IMR-90 (cell line): Measurements from ENCODE around the gene UNC5B. TPM values are rescaled to one million over a fixed set of nuclear protein-coding genes. Genes with fewer than 3 reads are reported as not detected.

Experiments used
- ATAC-seq: fragments of 200-7000 bp; cut with Tn5 transposase; 2 replicates; pipeline ENCODE4 v1.9.1; 2020; ENCODE audit warnings: low read depth, mild to moderate bottlenecking, moderate library complexity
- BruUV-seq: library from RNA; stranded (reverse); fragments of 400-500 nt; replicated peaks from 2 replicates; lab custom pipeline; 2021; lab: Mats Ljungman, UMichigan
- CTCF ChIA-PET: fragments of 300-600 bp; formaldehyde crosslinking; extraction: SDS; loops from one replicate; lab custom pipeline; 2021; ENCODE audit warnings: antibody characterized with exemption; lab: Yijun Ruan, JAX
- POLR2A ChIA-PET: fragments of 300-600 bp; sonication (Branson Sonifier 250); formaldehyde crosslinking; loops from one replicate; lab custom pipeline; 2022; ENCODE audit warnings: antibody characterized with exemption; ENCODE audit not compliant: unreplicated experiment; lab: Charles Lee
- DNase-seq: peaks from one replicate; pipeline ENCODE4 v3.0.0; 2013
- H2AFZ ChIP-seq: replicated peaks from 2 replicates; pipeline ENCODE3; 2013; ENCODE audit warnings: low read length, mild to moderate bottlenecking; ENCODE audit not compliant: poor library complexity
- H2AK5ac ChIP-seq: 2 replicates; pipeline ENCODE4 v1.6.1; 2013; ENCODE audit warnings: low read depth, low read length, inconsistent platforms
- H2AK9ac ChIP-seq: replicated peaks from 2 replicates; pipeline ENCODE3; 2013; ENCODE audit warnings: mild to moderate bottlenecking, low read depth, low read length, moderate library complexity; ENCODE audit not compliant: poor library complexity
- H2BK120ac ChIP-seq: 2 replicates; pipeline ENCODE4 v1.6.1; 2013; ENCODE audit warnings: low read depth, low read length, inconsistent platforms
- H2BK15ac ChIP-seq: 3 replicates; pipeline ENCODE4 v1.6.1; 2013; ENCODE audit warnings: low read depth, low read length, inconsistent platforms
- H2BK20ac ChIP-seq: 2 replicates; pipeline ENCODE4 v1.6.1; 2013; ENCODE audit warnings: low read depth, mild to moderate bottlenecking, inconsistent platforms, low read length, moderate library complexity
- H2BK5ac ChIP-seq: 2 replicates; pipeline ENCODE4 v1.6.1; 2013; ENCODE audit warnings: mild to moderate bottlenecking, low read depth, low read length, inconsistent platforms; ENCODE audit not compliant: poor library complexity, severe bottlenecking
- H3K14ac ChIP-seq: replicated peaks from 2 replicates; pipeline ENCODE4 v1.6.1; 2013; ENCODE audit warnings: low read depth, low read length, inconsistent platforms
- H3K18ac ChIP-seq: 2 replicates; pipeline ENCODE4 v1.6.1; 2013; ENCODE audit warnings: low read depth, low read length, control low read depth
- H3K23ac ChIP-seq: 2 replicates; pipeline ENCODE4 v1.6.1; 2013; ENCODE audit warnings: low read depth, low read length, inconsistent platforms
- H3K27ac ChIP-seq: 2 replicates; pipeline ENCODE4 v1.5.1; 2013; ENCODE audit warnings: mild to moderate bottlenecking, control low read depth, low read length; ENCODE audit not compliant: insufficient read depth
- H3K27me3 ChIP-seq: 2 replicates; pipeline ENCODE4 v1.6.1; 2013; ENCODE audit warnings: low read length; ENCODE audit not compliant: control insufficient read depth, insufficient read depth
- H3K36me3 ChIP-seq: 2 replicates; pipeline ENCODE4 v1.6.1; 2013; ENCODE audit warnings: low read length, mixed read lengths; ENCODE audit not compliant: control insufficient read depth, insufficient read depth
- H3K4ac ChIP-seq: 2 replicates; pipeline ENCODE4 v1.6.1; 2013; ENCODE audit warnings: low read depth, low read length, inconsistent platforms
- H3K4me1 ChIP-seq: 2 replicates; pipeline ENCODE4 v1.6.1; 2013; ENCODE audit warnings: low read length, mixed read lengths; ENCODE audit not compliant: control insufficient read depth, insufficient read depth
- H3K4me2 ChIP-seq: 2 replicates; pipeline ENCODE4 v1.6.1; 2013; ENCODE audit warnings: low read depth, mild to moderate bottlenecking, control low read depth, low read length, moderate library complexity
- H3K4me3 ChIP-seq: 2 replicates; pipeline ENCODE4 v1.5.1; 2013; ENCODE audit warnings: low read depth, mild to moderate bottlenecking, control low read depth, low read length, moderate library complexity; ENCODE audit not compliant: insufficient read depth
- H3K56ac ChIP-seq: 2 replicates; pipeline ENCODE4 v1.6.1; 2013; ENCODE audit warnings: low read length, inconsistent platforms; ENCODE audit not compliant: insufficient read depth; ENCODE audit errors: extremely low read depth
- H3K79me1 ChIP-seq, 2 experiments: 2 replicates each; pipeline ENCODE4 v1.6.1; 2013; ENCODE audit warnings: low read length in 2 of 2, inconsistent platforms in 1 of 2, low read depth in 1 of 2
- H3K9ac ChIP-seq: 2 replicates; pipeline ENCODE4 v1.6.1; 2013; ENCODE audit warnings: low read depth, low read length, control low read depth
- H3K9me1 ChIP-seq: 2 replicates; pipeline ENCODE4 v1.6.1; 2013; ENCODE audit warnings: low read length, inconsistent platforms; ENCODE audit not compliant: insufficient read depth
- H3K9me3 ChIP-seq: 2 replicates; pipeline ENCODE4 v1.6.1; 2013; ENCODE audit warnings: low read length; ENCODE audit not compliant: control insufficient read depth, insufficient read depth
- H4K20me1 ChIP-seq: 2 replicates; pipeline ENCODE4 v1.6.1; 2013; ENCODE audit warnings: low read length, inconsistent platforms; ENCODE audit not compliant: insufficient read depth
- H4K5ac ChIP-seq: 2 replicates; pipeline ENCODE4 v1.6.1; 2013; ENCODE audit warnings: mild to moderate bottlenecking, low read depth, low read length, control low read depth
- H4K8ac ChIP-seq, 2 experiments: 2 replicates each; pipeline ENCODE4 v1.6.1; 2013; ENCODE audit warnings: low read depth in 2 of 2, low read length in 2 of 2, control low read depth in 1 of 2, inconsistent platforms in 1 of 2
- H4K91ac ChIP-seq: 2 replicates; pipeline ENCODE4 v1.6.1; 2013; ENCODE audit warnings: low read depth, low read length, inconsistent platforms; ENCODE audit not compliant: insufficient read depth
- BHLHE40 ChIP-seq: fragments of 150-350 bp; IDR thresholded peaks from 2 replicates; pipeline ENCODE4 v1.6.1; 2016; ENCODE audit warnings: mild to moderate bottlenecking, low read depth, low read length
- CEBPB ChIP-seq: IDR thresholded peaks from 2 replicates; pipeline ENCODE4 v1.6.1; 2012; ENCODE audit warnings: low read depth, low read length, improper control_type of control experiment
- CHD1 ChIP-seq: IDR thresholded peaks from 2 replicates; pipeline ENCODE4 v1.6.1; 2012; ENCODE audit warnings: low read depth, low read length, improper control_type of control experiment
- FOS ChIP-seq: fragments of 150-350 bp; IDR thresholded peaks from 2 replicates; pipeline ENCODE4 v1.6.1; 2016; ENCODE audit warnings: low read depth, low read length
- MAFK ChIP-seq: IDR thresholded peaks from 2 replicates; pipeline ENCODE4 v1.6.1; 2012; ENCODE audit warnings: low read depth, low read length, improper control_type of control experiment
- MAZ ChIP-seq: IDR thresholded peaks from 2 replicates; pipeline ENCODE4 v1.6.1; 2012; ENCODE audit warnings: low read depth, mild to moderate bottlenecking, low read length, improper control_type of control experiment, moderate library complexity, borderline replicate concordance
- MXI1 ChIP-seq: IDR thresholded peaks from 2 replicates; pipeline ENCODE4 v1.6.1; 2012; ENCODE audit warnings: low read depth, mild to moderate bottlenecking, low read length, moderate library complexity, borderline replicate concordance
- NFE2L2 ChIP-seq: fragments of 150-350 bp; IDR thresholded peaks from 2 replicates; pipeline ENCODE4 v1.6.1; 2016; ENCODE audit warnings: low read depth, mild to moderate bottlenecking, low read length
- POLR2A ChIP-seq: IDR thresholded peaks from 2 replicates; pipeline ENCODE4 v1.6.1; 2012; ENCODE audit warnings: mild to moderate bottlenecking, low read depth, low read length
- RAD21 ChIP-seq: IDR thresholded peaks from 2 replicates; pipeline ENCODE4 v1.6.1; 2012; ENCODE audit warnings: low read length, improper control_type of control experiment
- RCOR1 ChIP-seq: IDR thresholded peaks from 2 replicates; pipeline ENCODE4 v1.6.1; 2012; ENCODE audit warnings: mild to moderate bottlenecking, low read length, improper control_type of control experiment; ENCODE audit not compliant: insufficient replicate concordance
- RFX5 ChIP-seq: IDR thresholded peaks from 2 replicates; pipeline ENCODE4 v1.8.0; 2012; ENCODE audit warnings: low read depth, mild to moderate bottlenecking, low read length, moderate library complexity
- SMC3 ChIP-seq: fragments of 150-350 bp; IDR thresholded peaks from 2 replicates; pipeline ENCODE4 v1.6.1; 2016; ENCODE audit warnings: low read depth, mild to moderate bottlenecking, antibody characterized with exemption, low read length, moderate library complexity
- WGBS, 2 experiments: methylation state at CpG; one replicate each; pipeline versions ENCODE4 v1.1.5 to v1.1.7; 2013; ENCODE audit warnings: missing lambda C conversion rate in 2 of 2; ENCODE audit not compliant: insufficient read length in 1 of 2; ENCODE audit errors: extremely low coverage in 2 of 2; 5-methylcytosine and 5-hydroxymethylcytosine counted together
- dilution Hi-C: fragments of 300-500 bp; cut with HindIII; formaldehyde crosslinking; loops from one replicate; pipeline ENCODE4 v1.14.3; 2018; ENCODE audit warnings: low sequenced_read_pairs; ENCODE audit not compliant: unreplicated experiment
- in situ Hi-C: fragments of 300-500 bp; cut with MboI; formaldehyde crosslinking; loops from 3 replicates; pipeline ENCODE4 v1.14.3; 2019; ENCODE audit warnings: low sequenced_read_pairs, inconsistent platforms, mixed read lengths
- intact Hi-C: fragments of 100-400 bp; cut with micrococcal nuclease; formaldehyde crosslinking; loops from 2 replicates; pipeline ENCODE4 v1.10.0; 2022
- polyA plus RNA-seq, 3 experiments: library from polyadenylated mRNA; depleted of rRNA; stranded (reverse); fragments of >200 nt; gene quantifications; 2 replicates each; pipeline ENCODE4 v1.2.3, GENCODE V29; 2012; ENCODE audit warnings: low replicate concordance in 1 of 3
- total RNA-seq: library from RNA; depleted of rRNA; stranded (reverse); fragments of >200 nt; gene quantifications from 2 replicates; pipeline ENCODE4 v1.2.3, GENCODE V29; 2012
- TF ChIP-seq, protein P1 (sequence below): fragments of 150-350 bp; IDR thresholded peaks from 2 replicates; pipeline ENCODE4 v1.6.1; 2016; ENCODE audit warnings: low read depth, mild to moderate bottlenecking, low read length, moderate library complexity, borderline replicate concordance
- TF ChIP-seq, protein P2 (sequence below): conservative IDR thresholded peaks from 2 replicates; pipeline ENCODE4 v1.5.1; 2012; ENCODE audit warnings: mild to moderate bottlenecking, low read depth, low read length, improper control_type of control experiment
- TF ChIP-seq, protein P3 (sequence below): fragments of 150-350 bp; IDR thresholded peaks from 2 replicates; pipeline ENCODE4 v1.6.1; 2017; ENCODE audit warnings: mild to moderate bottlenecking, antibody characterized with exemption, low read length, low read depth

Gene UNC5B
- total and polyA plus RNA-seq, 2 of the 4 experiments (the other 2 are of a cell fraction) = 1.6 to 4.2 TPM

GRCh38 chr10:71187600-71187999 is 24.8 kb upstream of the UNC5B start:
- no peak overlapping the region for H2AK5ac ChIP-seq
- CTCF ChIA-PET = no interaction called here
- H2AFZ ChIP-seq = no peak overlapping the region
- no peak overlapping the region for H2BK5ac ChIP-seq
- H4K20me1 ChIP-seq = no peaks in the 10 kb centered on the region
- H3K27me3 ChIP-seq = peaks cover 43% of the 10 kb centered on the region
- no peak overlapping the region for H3K27ac ChIP-seq
- ATAC-seq (no peak), DNase-seq (no peak)
- no peak overlapping the region for H3K18ac ChIP-seq
- TF ChIP-seq RCOR1 (no peak), MXI1 (no peak), POLR2A (no peak), MAZ (no peak), RFX5 (no peak), MAFK (no peak), CEBPB (no peak), SMC3 (no peak), CHD1 (no peak), RAD21 (no peak), FOS (no peak), NFE2L2 (no peak), BHLHE40 (no peak)
- TF ChIP-seq, protein P1, sequence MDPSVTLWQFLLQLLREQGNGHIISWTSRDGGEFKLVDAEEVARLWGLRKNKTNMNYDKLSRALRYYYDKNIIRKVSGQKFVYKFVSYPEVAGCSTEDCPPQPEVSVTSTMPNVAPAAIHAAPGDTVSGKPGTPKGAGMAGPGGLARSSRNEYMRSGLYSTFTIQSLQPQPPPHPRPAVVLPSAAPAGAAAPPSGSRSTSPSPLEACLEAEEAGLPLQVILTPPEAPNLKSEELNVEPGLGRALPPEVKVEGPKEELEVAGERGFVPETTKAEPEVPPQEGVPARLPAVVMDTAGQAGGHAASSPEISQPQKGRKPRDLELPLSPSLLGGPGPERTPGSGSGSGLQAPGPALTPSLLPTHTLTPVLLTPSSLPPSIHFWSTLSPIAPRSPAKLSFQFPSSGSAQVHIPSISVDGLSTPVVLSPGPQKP = no peak
- TF ChIP-seq, protein P2, sequence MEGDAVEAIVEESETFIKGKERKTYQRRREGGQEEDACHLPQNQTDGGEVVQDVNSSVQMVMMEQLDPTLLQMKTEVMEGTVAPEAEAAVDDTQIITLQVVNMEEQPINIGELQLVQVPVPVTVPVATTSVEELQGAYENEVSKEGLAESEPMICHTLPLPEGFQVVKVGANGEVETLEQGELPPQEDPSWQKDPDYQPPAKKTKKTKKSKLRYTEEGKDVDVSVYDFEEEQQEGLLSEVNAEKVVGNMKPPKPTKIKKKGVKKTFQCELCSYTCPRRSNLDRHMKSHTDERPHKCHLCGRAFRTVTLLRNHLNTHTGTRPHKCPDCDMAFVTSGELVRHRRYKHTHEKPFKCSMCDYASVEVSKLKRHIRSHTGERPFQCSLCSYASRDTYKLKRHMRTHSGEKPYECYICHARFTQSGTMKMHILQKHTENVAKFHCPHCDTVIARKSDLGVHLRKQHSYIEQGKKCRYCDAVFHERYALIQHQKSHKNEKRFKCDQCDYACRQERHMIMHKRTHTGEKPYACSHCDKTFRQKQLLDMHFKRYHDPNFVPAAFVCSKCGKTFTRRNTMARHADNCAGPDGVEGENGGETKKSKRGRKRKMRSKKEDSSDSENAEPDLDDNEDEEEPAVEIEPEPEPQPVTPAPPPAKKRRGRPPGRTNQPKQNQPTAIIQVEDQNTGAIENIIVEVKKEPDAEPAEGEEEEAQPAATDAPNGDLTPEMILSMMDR = no peak
- TF ChIP-seq, protein P3, sequence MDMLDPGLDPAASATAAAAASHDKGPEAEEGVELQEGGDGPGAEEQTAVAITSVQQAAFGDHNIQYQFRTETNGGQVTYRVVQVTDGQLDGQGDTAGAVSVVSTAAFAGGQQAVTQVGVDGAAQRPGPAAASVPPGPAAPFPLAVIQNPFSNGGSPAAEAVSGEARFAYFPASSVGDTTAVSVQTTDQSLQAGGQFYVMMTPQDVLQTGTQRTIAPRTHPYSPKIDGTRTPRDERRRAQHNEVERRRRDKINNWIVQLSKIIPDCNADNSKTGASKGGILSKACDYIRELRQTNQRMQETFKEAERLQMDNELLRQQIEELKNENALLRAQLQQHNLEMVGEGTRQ = no peak
- H3K56ac ChIP-seq = no peak overlapping the region
- in situ Hi-C loops = no loop called here
- intact Hi-C loops = no loop called here
- H3K14ac ChIP-seq = no peak overlapping the region
- no peak overlapping the region for H3K23ac ChIP-seq
- H3K79me1 ChIP-seq = no peaks in the 10 kb centered on the region
- no TSS peak for BruUV-seq
- H3K4me3 ChIP-seq = no peak overlapping the region
- no peak overlapping the region for H3K4ac ChIP-seq
- H4K8ac ChIP-seq = no peak overlapping the region
- POLR2A ChIA-PET = no interaction called here
- no peaks in the 10 kb centered on the region for H3K4me1 ChIP-seq
- WGBS, 2 experiments = 8% methylated on average over 2 of the region's 3 CpGs; no CpG with 5 or more reads in 1 of the 2 experiments
- no peaks in the 10 kb centered on the region for H3K9me3 ChIP-seq
- dilution Hi-C loops = no loop called here
- H3K4me2 ChIP-seq = no peak overlapping the region
- no peak overlapping the region for H2BK20ac ChIP-seq
- H3K9ac ChIP-seq = no peak overlapping the region
- no peak overlapping the region for H4K5ac ChIP-seq
- no peak overlapping the region for H2AK9ac ChIP-seq
- no peak overlapping the region for H2BK15ac ChIP-seq
- no peaks in the 10 kb centered on the region for H3K9me1 ChIP-seq
- H2BK120ac ChIP-seq = no peak overlapping the region
- H4K91ac ChIP-seq = no peak overlapping the region
- H3K36me3 ChIP-seq = no peaks in the 10 kb centered on the region
